ENCODE data around the gene PHKB.
"Not testable (repeated sequence)": the region's sequence is repeated elsewhere in the genome, so short reads cannot be mapped to it uniquely, and the experiment has no call there.

PHKB gene

DNA sequence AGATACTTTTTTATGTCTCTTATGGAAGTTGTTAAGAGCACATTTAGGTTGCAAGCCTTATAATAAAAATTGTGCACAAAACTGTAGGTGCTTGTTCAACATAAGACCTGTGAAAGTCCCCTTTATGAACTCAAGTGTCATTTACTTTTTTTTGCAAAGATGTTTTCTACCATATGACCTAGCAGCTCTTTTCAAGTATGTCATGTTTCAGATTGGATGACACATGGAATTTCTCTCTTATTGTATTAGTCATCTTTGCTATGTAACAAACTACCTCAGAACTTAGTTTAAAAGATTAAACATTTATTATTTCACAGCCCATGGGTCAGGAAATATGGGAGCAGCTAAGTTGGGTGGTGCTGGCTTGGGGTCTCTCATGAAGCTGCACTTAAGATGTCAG is 57.9 kb downstream of the PHKB start:
- no peak for DNase-seq

DNA sequence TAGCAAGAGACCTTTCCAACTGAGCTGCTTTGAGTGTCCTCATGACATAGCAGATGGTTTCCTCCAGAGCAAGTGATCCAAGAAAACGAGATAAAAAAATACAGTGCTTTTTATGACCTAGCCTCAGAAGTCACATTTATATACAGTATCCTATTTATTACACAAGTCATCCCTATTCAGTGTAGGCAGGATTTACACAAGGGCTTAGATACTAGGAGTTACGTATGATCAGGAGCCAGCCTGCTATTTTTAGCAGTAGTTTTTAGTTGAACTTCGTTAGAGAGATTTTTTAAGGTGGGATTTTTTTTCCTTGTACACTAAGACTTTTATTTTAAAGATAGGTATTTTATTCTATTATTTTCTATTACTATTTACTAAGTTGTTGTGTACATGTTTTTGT is 58.4 kb downstream of the PHKB start:
- no peak for DNase-seq

- no peak for DNase-seq
Observed at GRCh38 chr16:47519996-47520679, 59.0 kb downstream of the PHKB start.

- no peak for DNase-seq
Observed at GRCh38 chr16:47523342-47524006, 62.3 kb downstream of the PHKB start.

GRCh38 chr16:47524007-47524405 is 62.9 kb downstream of the PHKB start:
- DNase-seq = no peak

DNA sequence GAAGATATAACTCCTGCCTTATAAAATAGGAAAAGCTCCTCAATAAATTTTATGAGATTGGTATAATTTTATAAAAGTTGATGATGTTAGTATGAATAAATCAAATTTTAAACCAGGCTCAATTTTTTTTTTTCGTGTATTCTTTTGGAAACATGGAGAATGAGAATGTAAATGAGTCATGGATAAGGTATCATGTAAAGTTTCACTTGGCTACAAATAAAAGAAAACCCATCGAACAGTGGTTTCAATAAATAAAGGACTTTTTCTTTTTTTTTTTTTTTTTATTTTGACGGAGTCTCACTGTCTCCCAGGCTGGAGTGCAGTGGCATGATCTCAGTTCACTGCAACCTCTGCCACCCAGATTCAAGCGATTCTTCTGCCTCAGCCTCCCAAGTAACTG is 67.3 kb downstream of the PHKB start:
- no peak for DNase-seq

DNA sequence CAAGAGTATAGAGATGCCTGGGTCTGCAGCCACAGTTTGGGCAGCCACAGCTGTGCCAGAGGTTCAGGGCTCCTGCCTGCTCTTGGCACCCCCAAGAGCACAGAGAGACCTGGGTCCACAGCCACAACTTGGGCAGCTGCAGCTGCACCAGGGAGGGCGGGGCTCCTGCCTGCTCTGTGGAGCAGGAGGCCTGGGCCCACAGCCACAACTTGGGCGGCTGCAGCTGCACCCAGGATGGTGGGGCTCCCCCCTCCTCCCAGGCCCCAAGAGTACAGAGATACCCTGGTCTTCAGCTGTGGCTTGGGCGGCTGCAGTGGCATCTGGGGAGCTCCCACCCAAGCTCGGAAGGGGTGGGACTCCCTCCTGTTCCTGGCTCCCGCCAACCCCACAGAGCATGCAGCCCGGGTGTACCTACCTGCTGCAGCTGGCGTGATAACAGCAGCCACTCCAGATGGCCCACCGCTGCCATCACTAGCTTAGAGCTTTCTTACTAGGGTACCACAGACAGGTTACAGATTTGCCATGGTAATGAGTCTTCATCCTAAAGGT is 72.7 kb downstream of the PHKB start:
- no peak for DNase-seq

DNA sequence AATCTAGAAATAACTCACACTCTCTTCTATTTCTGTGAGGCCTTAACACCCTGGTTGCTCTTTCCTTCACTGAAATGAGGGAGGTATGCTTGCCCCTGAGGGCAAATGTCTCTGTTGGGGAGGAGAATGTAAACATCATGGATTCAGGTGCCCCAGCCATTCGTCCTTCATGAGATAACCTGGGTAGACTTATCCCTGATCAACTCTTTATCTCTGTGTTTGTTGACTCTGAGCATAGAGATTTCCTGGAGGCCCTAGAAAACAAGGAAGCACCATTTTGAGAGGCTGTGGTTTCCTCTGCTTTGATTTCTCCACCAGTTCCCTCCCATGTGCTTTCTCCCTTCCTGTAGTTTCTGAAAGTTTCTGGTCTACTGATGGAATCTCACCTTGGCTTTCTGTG is 77.3 kb downstream of the PHKB start:
- no peak for DNase-seq

DNA sequence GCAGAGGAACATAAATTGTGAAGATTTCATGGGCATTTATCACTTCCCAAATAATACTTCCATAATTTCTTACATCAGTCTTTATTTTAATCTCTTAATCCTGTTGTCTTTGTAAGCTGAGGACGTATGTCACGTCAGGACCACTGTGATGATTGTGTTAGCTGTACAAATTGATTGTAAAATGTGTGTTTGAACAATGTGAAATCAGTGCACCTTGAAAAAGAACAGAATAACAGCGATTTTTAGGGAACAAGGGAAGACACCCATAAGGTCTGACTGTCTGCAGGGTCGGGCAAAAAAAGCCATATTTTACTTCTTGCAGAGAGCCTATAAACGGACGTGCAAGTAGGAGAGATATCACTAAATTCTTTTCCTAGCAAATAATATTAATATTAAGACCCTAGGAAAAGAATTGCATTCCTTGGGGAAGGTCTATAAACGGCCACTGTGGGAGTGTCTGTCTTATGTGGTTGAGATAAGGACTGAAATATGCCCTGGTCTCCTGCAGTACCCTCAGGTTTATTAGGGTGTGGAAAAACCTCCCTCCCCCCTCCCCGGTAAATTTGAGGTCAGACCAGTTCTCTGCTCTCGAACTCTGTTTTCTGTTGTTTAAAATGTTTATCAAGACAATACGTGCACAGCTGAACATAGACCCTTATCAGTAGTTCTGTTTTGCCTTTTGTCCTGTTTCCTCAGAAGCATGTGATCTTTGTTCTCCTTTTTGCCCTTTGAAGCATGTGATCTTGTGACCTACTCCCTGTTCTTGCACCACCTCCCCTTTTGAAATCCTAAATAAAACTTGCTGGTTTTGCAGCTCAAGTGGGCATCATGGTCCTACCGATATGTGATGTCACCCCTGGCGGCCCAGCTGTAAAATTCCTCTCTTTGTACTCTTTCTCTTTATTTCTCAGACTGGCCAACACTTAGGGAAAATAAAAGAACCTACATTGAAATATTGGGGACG is 78.9 kb downstream of the PHKB start:
- DNase-seq = not testable (repeated sequence)

DNA sequence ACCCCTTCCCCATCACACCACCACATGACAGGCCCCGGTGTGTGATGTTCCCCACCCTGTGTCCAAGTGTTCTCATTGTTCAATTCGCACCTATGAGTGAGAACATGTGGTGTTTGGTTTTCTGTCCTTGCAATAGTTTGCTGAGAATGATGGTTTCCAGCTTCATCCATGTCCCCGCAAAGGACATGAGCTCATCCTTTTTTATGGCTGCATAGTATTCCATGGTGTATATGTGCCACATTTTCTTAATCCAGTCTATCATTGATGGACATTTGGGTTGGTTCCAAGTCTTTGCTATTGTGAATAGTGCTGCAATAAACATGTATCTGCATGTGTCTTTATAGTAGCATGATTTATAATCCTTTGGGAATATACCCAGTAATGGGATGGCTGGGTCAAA is 80.0 kb downstream of the PHKB start:
- not testable (repeated sequence) for DNase-seq

DNA sequence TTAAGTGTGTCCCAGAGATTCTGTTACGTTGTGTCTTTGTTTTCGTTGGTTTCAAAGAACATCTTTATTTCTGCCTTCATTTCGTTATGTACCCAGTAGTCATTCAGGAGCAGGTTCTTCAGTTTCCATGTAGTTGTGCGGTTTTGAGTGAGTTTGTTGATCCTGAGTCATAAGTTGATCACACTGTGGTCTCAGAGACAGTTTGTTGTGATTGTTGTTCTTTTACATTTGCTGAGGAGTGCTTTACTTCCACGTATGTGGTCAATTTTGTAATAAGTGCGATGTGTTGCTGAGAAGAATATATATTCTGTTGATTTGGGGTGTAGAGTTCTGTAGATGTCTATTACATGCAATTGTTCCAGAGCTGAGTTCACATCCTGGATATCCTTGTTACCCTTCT is 83.1 kb downstream of the PHKB start:
- DNase-seq = not testable (repeated sequence)

DNA sequence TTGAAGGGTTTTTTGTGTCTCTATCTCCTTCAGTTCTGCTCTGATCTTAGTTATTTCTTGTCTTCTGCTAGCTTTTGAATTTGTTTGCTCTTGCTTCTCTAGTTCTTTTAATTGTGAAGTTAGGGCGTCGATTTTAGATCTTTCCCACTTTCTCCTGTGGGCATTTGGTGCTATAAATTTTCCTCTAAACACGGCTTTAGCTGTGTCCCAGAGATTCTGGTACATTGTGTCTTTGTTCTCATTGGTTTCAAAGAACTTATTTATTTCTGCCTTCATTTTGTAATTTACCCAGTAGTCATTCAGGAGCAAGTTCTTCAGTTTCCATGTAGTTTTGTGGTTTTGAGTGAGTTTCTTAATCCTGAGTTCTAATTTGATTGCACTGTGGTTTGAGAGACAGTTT is 90.1 kb downstream of the PHKB start:
- not testable (repeated sequence) for DNase-seq

DNA sequence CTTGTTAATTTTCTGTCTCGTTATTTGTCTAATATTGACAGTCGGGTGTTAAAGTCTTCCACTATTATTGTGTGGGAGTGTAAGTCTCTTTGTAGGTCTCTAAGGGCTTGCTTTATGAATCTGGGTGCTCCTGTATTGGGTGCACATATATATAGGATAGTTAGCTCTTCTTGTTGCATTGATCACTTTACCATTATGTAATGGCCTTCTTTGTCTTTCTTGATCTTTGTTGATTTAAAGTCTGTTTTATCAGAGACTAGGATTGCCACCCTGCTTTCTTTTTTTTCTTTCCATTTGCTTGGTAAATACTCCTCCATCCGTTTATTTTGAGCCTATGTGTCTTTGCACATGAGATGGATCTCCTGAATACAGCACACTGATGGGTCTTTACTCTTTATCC is 90.6 kb downstream of the PHKB start:
- not testable (repeated sequence) for DNase-seq

GRCh38 chr16:47553853-47554564 is 92.9 kb downstream of the PHKB start:
- DNase-seq = no peak

DNA sequence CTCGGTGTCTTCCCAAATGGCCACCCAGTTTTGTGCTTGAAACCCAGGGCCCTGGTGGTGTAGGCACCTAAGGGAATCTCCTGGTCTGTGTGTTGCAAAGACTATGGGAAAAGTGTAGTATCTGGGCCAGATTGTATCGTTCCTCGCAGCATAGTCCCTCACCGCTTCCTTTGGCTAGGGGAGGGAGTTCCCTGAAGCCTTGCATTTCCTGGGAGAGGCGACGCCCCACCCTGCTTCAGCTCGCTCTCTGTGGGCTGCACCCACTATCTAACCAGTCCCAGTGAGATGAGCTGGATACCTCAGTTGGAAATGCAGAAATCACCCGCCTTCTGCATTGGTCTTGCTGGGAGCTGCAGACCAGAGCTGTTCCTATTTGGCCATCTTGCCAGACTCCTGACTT is 93.5 kb downstream of the PHKB start:
- DNase-seq = not testable (repeated sequence)

- no peak for DNase-seq
Observed at GRCh38 chr16:47561286-47561685, 100.2 kb downstream of the PHKB start.

GRCh38 chr16:47562366-47562765 is 101.2 kb downstream of the PHKB start:
- no peak for DNase-seq

GRCh38 chr16:47565454-47565853 is 104.3 kb downstream of the PHKB start:
- no peak for DNase-seq

GRCh38 chr16:47567321-47567720 is 106.2 kb downstream of the PHKB start:
- no peak for DNase-seq

DNA sequence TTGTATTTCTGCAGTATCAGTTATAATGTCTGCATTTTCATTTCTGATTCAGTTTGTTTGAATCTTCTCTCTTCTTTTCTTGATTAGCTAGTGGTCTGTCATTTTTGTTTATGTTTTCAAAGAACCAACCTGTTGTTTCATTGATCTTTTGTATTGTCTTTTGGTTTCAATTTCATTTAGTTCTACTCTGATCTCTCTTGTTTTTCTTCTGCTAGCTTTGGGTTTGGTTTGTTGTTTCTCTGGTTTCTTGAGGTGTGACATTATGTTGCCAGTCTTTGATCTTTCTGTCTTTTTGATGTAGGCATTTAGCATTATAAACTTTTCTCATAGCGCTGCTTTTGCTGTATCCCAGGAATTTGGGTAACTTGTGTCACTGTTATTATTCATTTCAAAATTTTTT is 107.2 kb downstream of the PHKB start:
- DNase-seq = no peak

GRCh38 chr16:47571049-47571448 is 109.9 kb downstream of the PHKB start:
- DNase-seq = no peak

GRCh38 chr16:47571711-47572110 is 110.6 kb downstream of the PHKB start:
- DNase-seq = no peak

All from KG1 (cell line).